ENCODE data around the gene CHST13.

The CHST13 gene

GRCh38 chr3:126501736-126502135 lies 22.2 kb upstream of the CHST13 start:
- no peak for TF ChIP-seq CTCF (conservative IDR thresholded peaks at IDR 0.05)
- no peak overlapping the region for H3K27ac ChIP-seq

GRCh38 chr3:126502656-126503055 lies 21.3 kb upstream of the CHST13 start:
- H3K27ac ChIP-seq = no peak overlapping the region
- TF ChIP-seq CTCF (conservative IDR thresholded peaks at IDR 0.05) = no peak

- TF ChIP-seq CTCF (conservative IDR thresholded peaks at IDR 0.05) = no peak
- no peak overlapping the region for H3K27ac ChIP-seq
Measured at GRCh38 chr3:126503701-126504100, 20.3 kb upstream of the CHST13 start.

GRCh38 chr3:126507886-126508285 lies 16.1 kb upstream of the CHST13 start:
- TF ChIP-seq CTCF (conservative IDR thresholded peaks at IDR 0.05) = no peak
- H3K27ac ChIP-seq = no peak overlapping the region

GRCh38 chr3:126508564-126508964 lies 15.4 kb upstream of the CHST13 start:
- H3K27ac ChIP-seq = no peak overlapping the region
- no peak for TF ChIP-seq CTCF (conservative IDR thresholded peaks at IDR 0.05)

- no peak overlapping the region for H3K27ac ChIP-seq
- TF ChIP-seq CTCF (conservative IDR thresholded peaks at IDR 0.05) = no peak
Measured at GRCh38 chr3:126509597-126510307, 14.2 kb upstream of the CHST13 start.

- no peak overlapping the region for H3K27ac ChIP-seq
- no peak for TF ChIP-seq CTCF (conservative IDR thresholded peaks at IDR 0.05)
Measured at GRCh38 chr3:126510308-126510910, 13.5 kb upstream of the CHST13 start.
